Transverse colon (tissue), 4 donors: ENCODE results near the gene PRMT3. TPM values are rescaled to one million over a fixed set of nuclear protein-coding genes. Genes with fewer than 3 reads are reported as not detected.

Experiments
- DNase-seq: peaks from one replicate; pipeline ENCODE4 v3.0.0-alpha.2; 2019
- H3K27ac ChIP-seq, 4 donors: fragments of 200-600 bp; sonication (generic); 2 replicates each; pipeline ENCODE4 v1.5.1; 2016 to 2018; ENCODE audit warnings: inconsistent platforms in 4 of 4
- H3K27me3 ChIP-seq: fragments of 200-600 bp; sonication (generic); 2 replicates; pipeline ENCODE4 v1.5.1; 2017; ENCODE audit warnings: inconsistent platforms
- H3K36me3 ChIP-seq, 4 donors: fragments of 200-600 bp; sonication (generic); 2 replicates each; pipeline ENCODE4 v1.5.1; 2017 to 2019; ENCODE audit warnings: inconsistent platforms in 4 of 4
- H3K4me1 ChIP-seq, 4 donors: fragments of 200-600 bp; sonication (generic); 2 replicates each; pipeline ENCODE4 v1.5.1; 2017 to 2020; ENCODE audit warnings: inconsistent platforms in 4 of 4
- H3K4me3 ChIP-seq, 4 donors: fragments of 200-600 bp; sonication (generic); 1 replicate in 1 of 4; 2 replicates in 3 of 4; pipeline versions ENCODE4 v1.5.1 to v1.6.1; 2017 to 2019; ENCODE audit warnings: inconsistent platforms in 4 of 4
- H3K9me3 ChIP-seq, 2 donors: fragments of 200-600 bp; sonication (generic); 2 replicates each; pipeline ENCODE4 v1.5.1; 2017 to 2019; ENCODE audit warnings: inconsistent platforms in 2 of 2
- CTCF ChIP-seq, 5 experiments: fragments of 200-600 bp in 3 of 5; fragments of 450-650 bp in 2 of 5; sonication (generic) in 3 of 5; IDR thresholded peaks; 1 replicate in 2 of 5; 2 replicates in 3 of 5; pipeline ENCODE4 v1.5.1; 2016 to 2017; ENCODE audit warnings: antibody characterized with exemption in 5 of 5, inconsistent platforms in 3 of 5, mild to moderate bottlenecking in 2 of 5, moderate library complexity in 1 of 5
- EP300 ChIP-seq: sonication (generic); formaldehyde crosslinking; IDR thresholded peaks from one replicate; pipeline ENCODE4 v1.6.1; 2017; ENCODE audit warnings: antibody characterized with exemption, low read depth
- POLR2A ChIP-seq: fragments of 450-650 bp; IDR thresholded peaks from one replicate; pipeline ENCODE4 v1.6.1; 2016; ENCODE audit warnings: antibody characterized with exemption, mild to moderate bottlenecking, moderate library complexity
- POLR2AphosphoS5 ChIP-seq, 3 donors: sonication (generic); formaldehyde crosslinking; IDR thresholded peaks; one replicate each; pipeline ENCODE4 v1.6.1; 2016; ENCODE audit warnings: antibody characterized with exemption in 3 of 3
- WGBS, 2 donors: methylation state at CpG; one replicate each; pipeline ENCODE4 v1.1.5; 2018; ENCODE audit warnings: low coverage in 1 of 2; 5-methylcytosine and 5-hydroxymethylcytosine counted together
- in situ Hi-C, 4 donors: fragments of 200-750 bp; cut with MboI; loops; one replicate each; pipeline versions ENCODE4 v1.15.0 to v1.15.1; 2017; ENCODE audit warnings: low sequenced_read_pairs in 3 of 4, low pct_ligation_motif_present in 1 of 4, low pct_unique_long_range_greater_than_20kb in 1 of 4
- intact Hi-C: fragments of 100-400 bp; cut with DNase I; formaldehyde crosslinking; loops from one replicate; pipeline ENCODE4 v1.15.1; 2023; ENCODE audit warnings: low total_unique reads
- total RNA-seq, 4 donors: library from RNA; depleted of rRNA; stranded (reverse); fragments of >200 nt; gene quantifications; one replicate each; pipeline ENCODE4 v1.1.0, GENCODE V29; 2016

PRMT3 gene
- total RNA-seq, 4 donors from 2014 or later, result 6.7 to 21.0 (median 15.2) TPM

GRCh38 chr11:20407344-20407743 lies 19.8 kb downstream of the PRMT3 start:
- Histone ChIP-seq H3K27me3 (no peaks in the 10 kb centered on the region), H3K4me3 (no peak overlapping the region), H3K36me3 (peaks cover 0 to 25% (median 12%) of the 10 kb centered on the region in 4 donors), H3K9me3 (no peaks in the 10 kb centered on the region), H3K27ac (no peak overlapping the region), H3K4me1 (no peaks in the 10 kb centered on the region)
- intact Hi-C loops (no loop called here), in situ Hi-C loops (no loop called here)
- TF ChIP-seq POLR2A (no peak), CTCF (IDR thresholded peaks at IDR 0.05) (no peak), EP300 (no peak), POLR2AphosphoS5 (IDR thresholded peaks at IDR 0.05) (no peak)
- WGBS, 2 donors, result 53 to 63% methylated on average over 3 of the region's 3 CpGs
- DNase-seq, result no peak

GRCh38 chr11:20415432-20415831 lies 27.9 kb downstream of the PRMT3 start:
- Histone ChIP-seq H3K36me3 (no peaks in the 10 kb centered on the region), H3K27ac (no peak overlapping the region), H3K9me3 (no peaks in the 10 kb centered on the region), H3K27me3 (no peaks in the 10 kb centered on the region), H3K4me1 (no peaks in the 10 kb centered on the region), H3K4me3 (no peak overlapping the region)
- TF ChIP-seq POLR2AphosphoS5 (IDR thresholded peaks at IDR 0.05) (no peak), EP300 (no peak), CTCF (IDR thresholded peaks at IDR 0.05) (no peak), POLR2A (no peak)
- DNase-seq, result no peak
- intact Hi-C loops, result no loop called here
- in situ Hi-C loops, result no loop called here

- no peaks in the 10 kb centered on the region for H3K9me3 ChIP-seq
- H3K36me3 ChIP-seq, result no peaks in the 10 kb centered on the region
- no peaks in the 10 kb centered on the region for H3K4me1 ChIP-seq
- WGBS, 2 donors, result 55 to 74% methylated on average over 2 of the region's 2 CpGs
- no peak overlapping the region for H3K27ac ChIP-seq
- no peak for DNase-seq
- TF ChIP-seq CTCF (IDR thresholded peaks at IDR 0.05), result no peak
- TF ChIP-seq EP300, result no peak
- TF ChIP-seq POLR2AphosphoS5 (IDR thresholded peaks at IDR 0.05), result no peak
- no peak for TF ChIP-seq POLR2A
- in situ Hi-C loops, result no loop called here
- H3K4me3 ChIP-seq, result no peak overlapping the region
- H3K27me3 ChIP-seq, result no peaks in the 10 kb centered on the region
- intact Hi-C loops, result no loop called here
These were observed 30.3 kb downstream of the PRMT3 start for GRCh38 chr11:20417771-20418170.

GRCh38 chr11:20421946-20422345 lies 34.4 kb downstream of the PRMT3 start:
- H3K36me3 ChIP-seq, result no peaks in the 10 kb centered on the region
- TF ChIP-seq EP300 (no peak), POLR2A (no peak), CTCF (IDR thresholded peaks at IDR 0.05) (no peak), POLR2AphosphoS5 (IDR thresholded peaks at IDR 0.05) (no peak)
- no peak overlapping the region for H3K4me3 ChIP-seq
- in situ Hi-C loops, result no loop called here
- no peaks in the 10 kb centered on the region for H3K27me3 ChIP-seq
- no peaks in the 10 kb centered on the region for H3K9me3 ChIP-seq
- H3K4me1 ChIP-seq, result no peaks in the 10 kb centered on the region
- H3K27ac ChIP-seq, result no peak overlapping the region
- WGBS, 2 donors, result 78 to 84% methylated on average over 1 to 2 of the region's 2 CpGs
- intact Hi-C loops, result no loop called here
- no peak for DNase-seq
